OCI-M1 (cell line): ENCODE data around the gene PLEKHH3.
"Not testable (repeated sequence)": the region's sequence is repeated elsewhere in the genome, so short reads cannot be mapped to it uniquely, and the experiment has no call there.

Experiments used
- DNase-seq: peaks from one replicate; lab custom pipeline; 2025; lab: John Stamatoyannopoulos, UW

PLEKHH3 gene

DNA sequence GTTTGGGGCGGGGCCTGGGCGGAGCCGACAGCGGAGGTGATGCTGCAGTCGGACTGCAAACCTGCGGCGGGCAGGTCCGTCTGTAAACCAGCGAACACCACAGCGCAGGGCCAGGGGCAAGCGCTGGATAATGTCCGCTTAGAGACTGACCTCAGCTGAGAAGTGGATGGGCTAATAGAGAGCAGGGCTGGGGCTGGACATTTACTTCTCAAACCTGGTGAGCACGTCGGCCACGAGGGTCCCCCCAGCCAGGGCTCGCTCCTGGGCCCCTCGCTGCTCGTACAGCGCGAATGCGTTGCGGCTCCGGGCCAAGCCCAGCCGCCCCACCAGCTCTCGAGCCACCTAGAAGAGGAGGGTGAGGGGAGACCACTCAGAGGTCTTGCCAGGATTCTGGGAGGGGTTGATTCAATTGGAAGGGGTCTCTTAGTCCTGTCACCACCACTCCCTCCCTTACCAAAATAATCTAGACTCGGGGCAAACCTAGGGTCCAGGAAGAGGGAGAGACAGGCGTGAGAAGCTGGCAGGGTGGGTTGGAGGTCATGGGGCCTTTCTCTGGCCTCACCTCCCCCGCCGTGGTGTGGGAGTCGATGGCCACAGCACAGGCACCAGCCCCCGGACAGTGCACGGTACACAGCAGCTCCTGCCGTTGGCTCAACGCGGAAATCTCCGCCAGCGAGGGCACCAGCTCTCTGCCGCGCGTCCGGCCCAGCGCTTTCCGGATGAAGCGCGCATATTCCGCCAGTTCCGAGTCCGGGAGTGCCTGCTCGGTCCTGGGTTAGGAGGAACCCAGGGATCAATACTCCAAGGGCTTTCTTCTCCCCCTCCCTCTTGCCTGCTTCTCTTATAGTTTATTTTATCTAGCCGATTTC is 5.8 kb downstream of the PLEKHH3 start:
- no peak for DNase-seq

DNA sequence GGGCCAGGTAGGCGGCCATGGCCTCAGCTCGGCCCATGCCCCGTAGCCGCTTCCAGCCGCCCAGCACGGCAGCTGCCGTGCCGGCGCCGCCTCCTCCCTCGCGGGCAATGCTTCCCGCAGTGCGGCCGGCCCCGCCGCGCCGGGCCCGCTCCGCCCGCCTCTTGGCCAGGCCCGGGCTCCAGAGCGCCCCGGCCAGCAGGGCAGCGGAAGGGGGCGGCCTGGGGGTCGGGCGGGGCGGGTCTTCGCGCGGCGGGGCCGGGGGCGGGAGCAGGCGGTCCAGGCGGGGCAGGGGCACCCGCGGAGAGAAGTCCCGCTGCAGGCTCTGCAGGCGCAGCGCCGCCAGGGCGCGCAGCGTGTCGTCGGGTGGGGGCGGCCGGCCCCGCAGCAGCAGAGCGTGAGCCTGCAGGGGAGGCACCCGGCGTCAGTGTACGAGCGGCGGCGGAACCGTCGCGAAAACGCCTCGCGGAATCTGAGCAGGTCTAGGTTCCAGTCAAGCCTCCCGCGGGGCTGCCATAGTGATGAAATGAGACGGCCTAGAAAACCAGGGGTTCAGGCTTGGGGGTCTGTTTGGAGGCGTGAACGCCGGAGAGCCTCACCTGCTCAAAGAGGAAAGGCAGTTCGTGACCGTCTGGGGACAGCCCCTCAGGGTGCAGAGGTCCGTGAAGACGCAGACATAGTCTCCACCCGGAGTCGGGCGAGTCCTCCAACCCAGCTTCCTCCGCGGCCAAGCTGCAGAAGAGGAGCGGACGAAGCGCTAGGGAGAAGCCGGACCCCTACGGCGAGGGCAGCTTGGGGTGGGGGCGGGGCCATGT is 6.6 kb downstream of the PLEKHH3 start:
- DNase-seq = no peak

DNA sequence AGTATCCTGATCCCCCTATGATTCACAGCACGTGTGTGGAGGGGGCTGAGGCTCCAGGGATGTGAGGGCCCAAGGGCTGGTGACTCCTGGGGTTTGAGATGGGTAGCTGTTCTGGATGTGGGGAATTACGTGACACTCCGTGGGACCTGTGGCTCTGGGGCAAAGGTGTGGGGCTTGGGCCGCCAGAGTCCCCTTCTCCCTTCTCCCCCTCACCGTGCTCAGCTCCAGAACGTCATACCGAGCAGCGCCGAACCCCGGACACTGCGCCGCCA is 7.2 kb downstream of the PLEKHH3 start:
- DNase-seq = no peak

DNA sequence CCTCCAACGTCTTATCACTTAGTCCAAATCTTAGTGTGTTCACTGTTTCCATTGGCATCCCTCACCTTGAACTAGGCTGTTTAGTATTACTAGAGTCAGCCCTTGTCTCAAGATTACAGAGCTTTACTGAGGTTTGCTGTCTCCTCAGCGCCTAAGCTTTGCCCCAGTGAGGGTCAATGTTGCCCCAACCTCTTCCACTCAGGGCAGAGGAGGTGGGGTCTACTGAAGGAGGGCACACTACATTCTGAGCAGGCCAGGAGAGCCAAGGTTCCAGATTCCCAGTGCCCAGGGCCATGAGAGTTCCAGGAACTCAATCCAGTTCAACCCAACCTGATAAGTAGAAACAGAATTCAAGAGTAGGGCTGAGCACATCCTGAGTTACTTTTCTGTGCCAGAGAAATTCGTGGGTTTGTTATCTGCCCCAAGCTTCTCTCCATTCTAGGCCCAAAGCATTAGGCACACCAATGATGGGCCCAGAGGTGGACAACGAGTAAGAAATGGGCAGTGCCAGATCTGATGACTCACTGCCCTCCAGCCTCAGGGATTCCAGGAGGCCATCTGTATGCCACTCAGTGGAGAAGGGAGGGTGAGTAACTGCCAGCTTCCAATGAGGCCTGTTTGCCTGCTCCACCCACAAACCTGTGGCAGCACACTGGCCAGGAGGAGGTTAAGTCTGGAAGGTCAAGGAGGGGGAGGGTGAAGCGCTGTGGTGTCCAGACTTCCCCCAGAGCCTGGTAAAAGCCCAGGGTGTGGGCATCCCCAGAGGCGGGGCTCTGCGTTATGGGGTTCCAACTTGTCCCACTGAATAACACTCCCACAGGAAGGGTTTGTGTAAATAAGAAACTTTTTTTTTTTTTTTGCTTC is 9.5 kb downstream of the PLEKHH3 start:
- no peak for DNase-seq

DNA sequence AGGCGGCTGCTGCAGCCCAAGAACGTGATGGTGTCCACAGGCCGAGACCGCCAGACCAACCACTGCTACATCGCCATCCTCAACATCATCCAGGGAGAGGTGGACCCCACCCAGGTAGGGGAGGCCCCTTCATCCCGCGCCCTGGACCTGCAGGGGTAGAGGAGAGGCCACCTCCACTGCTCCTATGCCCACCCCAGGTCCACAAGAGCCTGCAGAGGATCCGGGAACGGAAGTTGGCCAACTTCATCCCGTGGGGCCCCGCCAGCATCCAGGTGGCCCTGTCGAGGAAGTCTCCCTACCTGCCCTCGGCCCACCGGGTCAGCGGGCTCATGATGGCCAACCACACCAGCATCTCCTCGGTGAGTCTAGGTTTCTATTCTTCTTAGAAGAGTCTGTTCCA is 10.7 kb downstream of the PLEKHH3 start:
- DNase-seq = not testable (repeated sequence)

DNA sequence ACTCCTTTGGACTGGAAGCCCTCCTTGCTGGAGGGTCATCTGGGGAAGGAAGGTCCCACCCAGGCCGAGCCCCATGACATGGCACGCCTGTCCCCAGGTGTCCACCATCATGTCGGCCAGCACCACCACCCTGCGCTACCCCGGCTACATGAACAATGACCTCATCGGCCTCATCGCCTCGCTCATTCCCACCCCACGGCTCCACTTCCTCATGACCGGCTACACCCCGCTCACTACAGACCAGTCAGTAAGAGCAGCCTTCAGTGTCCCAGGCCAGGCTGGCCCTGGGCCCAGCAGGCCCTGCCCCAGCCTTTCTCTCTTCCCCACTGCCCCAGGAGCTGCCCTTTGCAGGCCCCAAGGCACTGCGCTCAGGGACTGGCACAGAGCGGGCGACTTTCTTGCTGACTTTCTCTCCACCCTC is 11.2 kb downstream of the PLEKHH3 start:
- DNase-seq = no peak

DNA sequence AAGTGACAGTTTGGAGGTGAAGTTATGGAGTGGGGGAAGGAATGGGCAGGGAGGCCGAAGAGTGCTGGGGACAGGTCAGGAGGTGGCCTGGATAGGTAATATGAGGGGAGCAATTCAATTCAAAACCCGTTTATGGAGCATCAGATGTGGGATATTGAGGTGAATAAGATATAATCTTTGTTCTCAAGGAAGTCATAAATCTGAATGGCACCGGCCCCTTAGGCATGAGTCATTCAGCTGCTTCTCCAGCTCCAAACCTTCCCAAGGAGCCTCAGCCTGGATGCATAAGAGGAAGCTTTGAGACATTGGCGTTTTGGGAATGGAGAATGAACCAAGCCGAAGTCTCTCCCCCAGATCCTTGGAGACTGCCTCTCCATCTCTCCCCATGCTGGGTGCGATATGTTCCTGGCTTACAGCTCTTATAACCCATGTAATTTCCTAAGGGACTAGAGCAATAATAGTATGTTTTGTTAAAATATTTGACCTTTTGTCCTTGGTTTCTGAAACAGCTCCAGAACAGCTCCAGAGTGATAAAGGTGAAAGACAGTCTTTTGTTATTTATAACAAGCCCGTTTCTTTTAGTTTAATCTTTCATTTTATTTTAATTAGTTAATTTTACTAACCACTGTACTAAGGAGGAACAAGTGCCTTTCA is 16.0 kb downstream of the PLEKHH3 start:
- no peak for DNase-seq

DNA sequence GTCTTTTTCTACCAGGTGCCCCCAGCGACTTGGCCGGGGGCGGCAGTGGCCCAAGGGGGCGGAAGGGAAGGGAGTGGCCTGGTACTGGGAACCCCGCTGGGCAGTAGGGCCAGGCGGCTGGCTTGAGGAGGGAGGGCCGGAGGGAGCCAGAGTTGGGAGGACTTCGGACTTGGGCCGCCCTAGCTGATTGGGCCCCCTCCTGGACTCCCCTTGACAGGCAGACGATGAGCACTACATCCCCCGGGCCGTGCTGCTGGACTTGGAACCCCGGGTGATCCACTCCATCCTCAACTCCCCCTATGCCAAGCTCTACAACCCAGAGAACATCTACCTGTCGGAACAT is 16.9 kb downstream of the PLEKHH3 start:
- DNase-seq = not testable (repeated sequence)

DNA sequence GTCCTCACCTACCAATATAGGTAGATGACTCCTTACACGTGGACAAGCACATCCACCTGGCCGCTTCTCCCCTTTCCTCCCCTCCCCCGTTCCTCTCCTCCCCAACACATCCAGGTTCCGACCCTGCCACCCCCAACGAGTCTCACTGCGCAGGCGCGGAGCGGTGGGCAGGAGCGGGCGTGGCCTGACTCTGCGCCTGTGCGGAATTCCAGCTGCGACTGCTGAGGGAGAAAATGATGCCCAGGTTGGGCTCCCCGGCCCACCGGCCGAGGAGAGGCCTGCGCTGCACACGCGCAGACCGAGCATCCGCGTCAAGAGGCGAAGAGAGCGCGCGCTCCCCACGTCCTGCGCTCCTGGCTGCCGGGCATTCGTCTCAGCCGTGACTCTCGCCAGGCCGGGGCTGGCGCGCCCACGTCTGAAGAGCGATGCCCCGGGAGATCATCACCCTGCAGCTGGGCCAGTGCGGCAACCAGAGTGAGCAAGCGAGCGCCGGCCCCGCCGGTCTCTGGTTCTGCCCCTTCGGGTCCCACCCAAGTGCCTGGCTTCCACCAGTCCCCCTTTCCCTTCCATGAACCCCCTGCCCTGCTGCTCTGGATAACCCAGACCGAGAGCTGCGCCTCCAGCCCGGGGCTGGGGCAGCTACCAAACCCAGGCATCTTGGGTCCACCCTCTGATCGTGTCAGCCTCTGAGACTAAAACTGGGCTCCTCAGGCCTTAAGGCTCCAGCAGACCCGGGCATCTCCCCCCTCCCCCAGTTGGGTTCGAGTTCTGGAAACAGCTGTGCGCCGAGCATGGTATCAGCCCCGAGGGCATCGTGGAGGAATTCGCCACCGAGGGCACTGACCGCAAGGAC is 17.5 kb downstream of the PLEKHH3 start, which contains the start of gene TUBG2:
TUBG2 (plus strand) TSS at position 206 of the 853 bp plus-strand sequence; CDS start at position 426, 220 bp downstream.
- DNase-seq = peak; percentile 75

DNA sequence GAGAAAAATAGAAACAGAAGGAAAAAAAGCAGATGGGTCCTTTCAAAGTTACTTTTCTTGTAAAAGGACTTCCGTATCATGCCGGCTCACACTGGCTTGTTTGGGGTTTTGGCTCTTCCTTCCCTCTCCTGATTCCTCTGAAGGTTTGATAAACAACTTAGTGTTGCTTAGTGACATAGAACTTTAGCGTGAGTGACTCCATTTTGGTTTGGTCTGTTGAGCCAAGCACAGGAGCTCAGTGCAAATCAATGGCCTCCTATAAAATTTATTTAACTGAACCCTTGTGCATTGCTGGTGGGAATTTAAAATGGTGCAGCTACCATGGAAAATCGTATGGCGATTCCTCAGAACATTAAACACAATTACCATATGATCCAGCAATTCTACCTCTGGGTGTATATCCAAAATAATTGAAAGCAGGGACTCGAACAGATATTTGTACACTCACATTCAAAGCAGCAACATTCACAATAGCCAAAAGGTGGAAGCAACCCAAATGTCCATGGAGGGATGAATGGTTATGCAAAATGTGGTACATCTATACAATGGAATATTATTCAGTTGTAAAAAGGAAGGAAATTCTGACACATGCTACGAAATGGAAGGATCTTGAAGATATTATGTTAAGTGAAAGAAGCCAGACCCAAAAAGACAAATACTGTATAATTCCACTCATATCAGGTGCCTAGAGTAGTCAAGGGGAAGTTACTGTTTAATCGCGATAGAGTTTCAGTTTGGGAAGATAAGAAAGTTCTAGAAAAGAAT is 18.8 kb downstream of the PLEKHH3 start:
- DNase-seq = peak; percentile 23

DNA sequence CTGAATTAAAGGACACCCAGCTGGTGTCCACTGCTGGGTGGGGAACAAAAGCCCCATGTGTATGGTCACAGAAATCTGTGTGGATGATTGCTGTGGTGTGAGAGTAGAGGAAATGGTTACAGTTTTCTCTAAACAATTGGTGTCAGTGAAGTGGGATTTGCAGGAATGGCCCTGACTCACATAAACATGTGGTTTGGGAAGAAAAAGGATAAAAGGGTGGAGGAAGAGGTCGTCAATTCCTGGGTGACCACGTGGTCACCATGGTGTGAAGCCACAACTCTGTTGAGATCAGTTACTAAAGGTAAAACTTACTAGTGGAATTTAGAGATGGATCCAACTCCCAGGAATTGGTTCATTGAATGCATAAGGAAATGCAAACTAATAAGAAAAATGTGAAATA is 21.3 kb downstream of the PLEKHH3 start:
- no peak for DNase-seq

DNA sequence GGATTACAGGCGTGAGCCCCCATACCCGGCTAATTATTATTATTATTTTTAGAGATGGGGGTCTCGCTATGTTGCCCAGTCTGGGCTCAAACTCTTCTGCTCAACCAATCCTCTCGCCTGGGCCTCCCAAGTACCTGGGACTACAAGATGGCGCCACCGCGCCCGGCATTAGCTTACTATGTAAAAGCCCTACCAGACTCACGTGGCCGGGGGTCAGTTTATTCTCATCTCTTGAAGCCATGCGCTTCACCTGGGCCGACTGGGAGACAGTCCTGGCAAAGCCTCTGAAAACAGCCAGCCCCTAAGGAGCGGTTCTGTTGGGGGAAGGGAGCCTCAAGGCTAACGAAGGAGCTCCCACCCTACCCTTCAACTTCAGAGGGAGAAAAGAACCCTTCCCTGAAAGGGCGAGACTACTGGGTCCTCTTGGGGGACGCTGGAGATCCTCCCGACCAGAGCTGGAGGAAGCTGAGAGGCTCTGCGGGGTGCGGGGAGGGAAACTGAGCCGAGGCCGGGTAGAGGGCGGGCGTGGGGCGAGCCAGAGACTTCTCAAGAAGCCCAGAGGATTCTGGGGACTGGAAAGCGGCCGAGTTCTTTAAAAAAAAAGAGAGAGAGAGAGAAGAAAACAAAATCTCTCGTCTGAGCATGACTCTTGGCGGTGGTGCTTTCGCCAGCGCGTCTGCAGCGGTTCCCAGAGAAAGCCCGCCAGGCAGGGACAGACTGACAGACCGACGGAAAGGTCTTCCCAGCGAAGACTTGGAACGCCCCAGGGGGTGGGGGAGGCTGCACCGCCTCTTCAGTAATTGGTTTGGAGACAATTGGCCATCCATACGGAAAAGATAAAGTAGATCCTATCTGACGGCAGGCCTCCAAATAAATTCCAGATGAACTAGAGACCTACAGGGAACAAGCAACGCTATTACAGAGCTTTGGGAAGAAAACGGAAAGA is 23.3 kb downstream of the PLEKHH3 start:
- no peak for DNase-seq

DNA sequence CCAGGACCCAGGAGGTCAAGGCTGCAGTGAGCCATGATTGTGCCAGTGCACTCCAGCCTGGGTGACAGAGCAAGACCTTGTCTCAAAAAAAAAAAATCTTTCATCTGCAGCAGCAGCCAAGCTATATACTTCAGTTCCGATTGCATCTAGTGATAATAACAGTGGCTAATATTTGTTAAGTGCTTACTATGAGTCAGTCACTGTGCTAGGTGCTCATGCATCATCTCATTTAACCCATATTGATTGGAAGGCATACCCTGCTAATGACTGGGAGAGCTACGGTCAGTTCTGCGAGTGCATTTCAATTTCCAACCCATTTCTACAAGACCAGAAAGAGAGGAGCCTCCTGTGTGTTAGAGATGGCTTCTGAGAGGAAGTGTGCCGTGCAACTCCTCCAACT is 25.4 kb downstream of the PLEKHH3 start:
- DNase-seq = no peak

DNA sequence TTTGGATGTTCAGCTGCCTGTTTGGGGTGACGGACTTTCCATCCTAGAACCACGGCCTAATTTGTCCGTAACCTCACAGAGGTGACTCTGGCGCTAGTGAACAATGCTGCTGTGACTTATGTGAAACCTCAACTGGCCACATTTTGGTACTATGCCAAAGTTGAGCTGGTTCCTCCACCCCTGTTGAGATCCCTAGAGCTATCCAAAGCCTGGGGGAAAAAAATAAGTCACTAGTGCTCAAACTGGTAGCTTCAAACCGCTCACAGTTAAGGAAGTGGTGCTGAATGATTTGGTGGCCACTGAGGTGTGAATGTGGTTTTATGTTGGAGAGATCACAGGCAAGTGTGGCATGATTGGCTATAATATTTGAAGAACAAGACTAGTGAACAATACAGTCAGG is 29.0 kb downstream of the PLEKHH3 start:
- no peak for DNase-seq

DNA sequence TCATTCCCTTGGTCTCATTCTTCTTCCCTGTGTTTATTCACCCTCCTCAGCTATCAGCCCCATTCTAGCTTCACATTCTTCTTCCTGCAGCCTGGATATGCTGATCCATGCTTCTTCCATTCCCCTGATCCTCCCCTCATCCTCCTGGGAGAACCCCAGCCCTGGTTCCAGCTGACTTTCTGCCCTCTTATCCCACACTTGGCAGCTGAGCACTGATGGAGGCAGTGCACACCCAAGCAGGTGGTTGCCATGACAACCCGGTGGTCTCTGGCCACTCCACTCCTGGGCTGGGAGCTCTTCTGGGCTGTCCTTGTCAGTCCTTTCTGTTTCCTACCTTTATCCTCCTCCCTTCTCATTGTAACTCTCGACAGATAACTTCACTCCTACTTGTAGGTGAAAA is 34.5 kb downstream of the PLEKHH3 start:
- DNase-seq = no peak

DNA sequence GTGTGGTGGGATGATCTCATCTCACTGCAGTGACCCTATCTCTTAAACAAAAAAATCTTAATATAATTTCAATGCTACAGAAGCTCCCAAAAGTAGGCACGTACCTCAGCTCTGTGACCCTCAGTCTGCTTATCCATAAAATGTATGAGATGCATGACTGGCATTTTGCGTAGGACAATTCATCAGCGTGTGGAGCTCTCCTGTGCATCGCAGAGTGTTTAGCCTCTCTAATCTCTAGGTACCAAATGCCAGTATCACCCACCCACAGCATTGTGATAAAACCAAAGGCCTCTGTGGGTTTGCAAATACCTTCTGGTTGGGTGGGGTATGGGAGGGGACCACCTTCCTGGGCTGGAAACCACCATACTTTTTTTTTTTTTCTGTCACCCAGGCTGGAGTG is 36.7 kb downstream of the PLEKHH3 start:
- DNase-seq = peak; percentile 72

DNA sequence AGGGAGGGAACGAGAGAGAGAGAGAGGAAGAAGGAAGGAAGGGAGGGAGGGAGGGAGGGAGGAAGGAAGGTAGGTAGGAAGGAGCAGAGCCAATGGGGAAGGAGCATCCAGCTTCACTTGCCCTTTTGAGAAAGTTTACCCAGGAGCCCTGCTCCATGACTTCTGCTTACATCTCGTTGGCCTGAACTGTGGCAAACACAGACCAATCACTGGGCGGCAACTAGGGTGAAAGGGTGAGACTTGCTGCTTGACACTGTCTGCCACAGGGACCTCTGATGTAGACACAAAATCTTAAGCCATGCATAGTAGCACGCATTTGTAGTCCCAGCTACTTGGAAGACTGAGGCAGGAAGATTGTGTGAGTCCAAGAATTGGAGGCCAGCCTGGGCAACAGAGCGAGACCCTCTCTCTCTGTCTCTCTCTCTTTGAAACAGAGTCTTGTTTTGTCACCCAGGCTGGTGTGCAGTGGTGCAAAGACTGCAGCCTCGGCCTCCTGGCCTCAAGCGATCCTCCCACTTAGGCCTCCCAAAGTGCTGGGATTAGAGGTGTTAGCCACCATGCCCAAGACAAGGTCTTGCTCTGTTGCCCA is 37.2 kb downstream of the PLEKHH3 start:
- peak; percentile 25 for DNase-seq

DNA sequence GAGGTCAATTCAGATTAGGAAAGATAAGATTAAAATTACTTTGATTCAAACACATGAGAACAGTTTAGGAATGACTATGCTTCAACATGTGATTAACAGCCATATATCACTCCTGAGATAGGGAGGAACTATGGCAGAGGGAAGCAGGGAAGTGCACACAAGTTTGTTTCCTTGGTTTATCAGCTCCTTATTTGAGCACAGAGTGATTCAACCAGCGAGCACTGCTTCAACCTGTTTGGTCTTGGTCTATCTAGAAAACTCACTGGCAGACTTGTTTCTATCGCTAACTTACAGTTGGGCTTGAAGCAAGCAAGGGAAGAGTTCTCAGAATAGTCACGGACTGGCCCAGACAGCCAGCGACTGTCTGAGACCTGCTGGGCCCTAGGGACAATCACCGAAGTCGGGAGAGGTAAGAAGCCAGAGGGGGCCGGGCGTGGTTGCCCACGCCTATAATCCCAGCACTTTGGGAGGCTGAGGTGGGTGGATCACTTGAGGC is 43.8 kb downstream of the PLEKHH3 start:
- DNase-seq = peak; percentile 84
